Activated CD4-positive, alpha-beta T cell treated with anti-CD3 and anti-CD28 coated beads for 48 hours (primary cell): ENCODE results near the gene RGPD4.
"Not testable (repeated sequence)": the region's sequence is repeated elsewhere in the genome, so short reads cannot be mapped to it uniquely, and the experiment has no call there.

Source experiments
- DNase-seq: peaks from one replicate; pipeline ENCODE4 v3.0.0-alpha.2; 2020

RGPD4 gene

GRCh38 chr2:107826749-107827148 lies at the start of gene RGPD4:
TSS of gene RGPD4 (plus strand) at chr2:107826892. CDS start at chr2:107827014, 122 bp downstream.
- DNase-seq, result not testable (repeated sequence)

DNA sequence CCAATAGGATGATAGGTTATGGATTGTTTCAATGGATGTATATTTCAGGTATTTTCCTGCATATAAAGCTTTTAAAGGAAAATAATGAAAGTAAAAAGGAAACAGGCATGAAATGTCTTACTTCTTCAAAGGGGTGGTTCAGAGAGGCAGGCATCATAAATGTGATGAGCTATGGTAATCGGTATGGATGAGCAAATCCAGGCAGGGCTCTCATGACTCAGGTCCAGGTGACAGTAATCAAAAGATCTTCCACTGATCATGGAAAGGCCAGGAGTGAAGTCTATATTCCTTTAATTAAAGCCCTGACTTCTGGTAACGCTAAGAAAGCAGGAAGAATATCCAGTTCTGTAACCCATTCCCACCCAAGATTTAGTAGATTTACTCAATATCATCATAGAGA lies 48.7 kb upstream of the RGPD4 start:
- no peak for DNase-seq

DNA sequence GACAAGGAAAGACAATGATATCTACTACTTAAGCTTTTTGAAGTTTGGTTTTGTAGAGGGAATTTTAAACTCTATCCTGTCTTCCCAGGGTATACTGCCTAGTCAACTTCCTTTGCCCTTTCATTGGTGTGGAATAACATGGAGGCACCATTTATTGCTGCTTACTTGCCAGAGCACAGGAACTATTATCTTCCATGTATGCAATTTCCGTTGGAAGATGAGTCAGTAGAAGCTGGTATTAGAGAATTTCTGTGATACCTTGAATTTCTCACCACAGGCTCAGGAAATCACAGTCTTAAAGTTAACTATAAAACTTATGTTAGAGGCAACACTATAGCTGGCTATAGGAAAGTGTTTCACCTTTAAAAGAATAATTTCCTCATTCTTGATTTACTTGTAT lies 40.9 kb upstream of the RGPD4 start:
- DNase-seq, result no peak

DNA sequence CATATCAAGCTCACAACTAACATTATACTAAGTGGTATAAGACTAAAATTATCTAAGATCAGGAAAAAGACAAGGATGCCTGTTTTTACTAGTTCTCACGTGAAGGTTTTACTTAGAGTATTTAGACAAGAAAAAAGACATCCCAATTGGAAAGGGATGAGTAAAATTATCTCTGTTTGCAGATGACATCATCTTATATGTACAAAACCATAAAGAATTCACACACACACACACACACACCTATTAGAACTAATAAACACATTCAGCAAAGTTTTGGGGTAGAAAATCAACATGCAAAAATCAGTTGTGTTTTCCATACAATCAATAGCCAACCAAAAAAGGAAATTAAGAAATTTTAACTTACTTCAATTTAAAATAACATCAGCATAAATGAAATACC lies 35.9 kb upstream of the RGPD4 start:
- DNase-seq, result no peak

DNA sequence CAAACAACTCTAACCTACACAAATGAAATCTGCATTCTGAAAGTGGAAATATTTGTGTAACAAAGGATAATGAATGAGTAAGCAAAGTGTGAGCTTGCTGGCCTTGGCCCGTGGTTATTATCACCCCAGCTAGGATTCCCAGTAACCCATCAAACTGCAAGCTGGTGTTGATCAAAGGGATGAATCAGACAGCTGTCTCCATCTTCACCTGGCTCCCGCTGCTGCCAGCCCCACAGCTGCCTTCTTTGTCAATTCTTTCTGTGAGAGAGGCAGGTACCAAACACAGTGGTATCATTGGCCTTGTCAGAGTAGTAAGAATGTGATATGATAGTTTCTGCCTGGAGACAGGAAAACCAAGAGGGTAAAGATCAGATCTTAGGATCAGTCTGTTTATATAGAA lies 25.2 kb upstream of the RGPD4 start:
- DNase-seq, result no peak

GRCh38 chr2:107804608-107805498 lies 21.8 kb upstream of the RGPD4 start:
- no peak for DNase-seq

- no peak for DNase-seq
Measured at GRCh38 chr2:107806901-107807300, 19.8 kb upstream of the RGPD4 start.

DNA sequence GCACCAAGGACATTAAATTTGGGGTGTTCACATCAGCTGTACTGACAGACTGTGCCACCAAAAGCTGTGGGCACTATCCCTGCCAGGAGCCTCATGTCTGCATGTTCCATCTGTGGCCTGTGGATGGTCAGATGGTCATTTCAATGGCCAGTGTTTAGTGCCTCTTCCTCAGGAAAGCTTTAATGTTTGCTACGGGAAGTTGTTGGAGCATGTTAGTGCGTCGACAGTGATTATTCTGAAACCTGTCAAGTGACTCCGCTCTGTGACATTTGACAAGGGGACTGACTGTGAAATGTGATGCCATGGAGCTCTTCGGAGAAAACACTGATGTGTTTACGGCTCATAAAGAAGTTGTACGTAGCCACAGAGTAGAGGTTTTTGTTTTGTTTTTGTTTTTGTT lies 18.7 kb upstream of the RGPD4 start:
- no peak for DNase-seq

DNA sequence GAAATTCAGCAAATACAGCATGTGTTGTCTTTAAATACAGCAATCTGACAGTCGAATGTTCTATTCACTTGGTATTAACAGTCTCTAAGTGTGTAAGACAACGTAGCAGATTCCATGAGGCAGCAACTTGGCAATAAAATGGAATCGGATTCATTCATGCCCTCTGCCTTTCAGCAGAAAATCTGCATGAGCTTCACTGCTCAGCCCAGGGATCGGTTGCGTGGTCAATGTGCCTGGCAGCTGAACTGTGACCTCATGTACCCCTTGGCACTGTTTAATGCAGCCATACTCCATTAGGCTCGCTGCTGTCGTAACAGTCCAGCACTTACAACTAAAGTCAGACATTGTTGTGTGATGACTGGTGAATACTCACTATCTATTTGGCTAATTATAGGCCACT lies 17.7 kb upstream of the RGPD4 start:
- DNase-seq, result no peak

DNA sequence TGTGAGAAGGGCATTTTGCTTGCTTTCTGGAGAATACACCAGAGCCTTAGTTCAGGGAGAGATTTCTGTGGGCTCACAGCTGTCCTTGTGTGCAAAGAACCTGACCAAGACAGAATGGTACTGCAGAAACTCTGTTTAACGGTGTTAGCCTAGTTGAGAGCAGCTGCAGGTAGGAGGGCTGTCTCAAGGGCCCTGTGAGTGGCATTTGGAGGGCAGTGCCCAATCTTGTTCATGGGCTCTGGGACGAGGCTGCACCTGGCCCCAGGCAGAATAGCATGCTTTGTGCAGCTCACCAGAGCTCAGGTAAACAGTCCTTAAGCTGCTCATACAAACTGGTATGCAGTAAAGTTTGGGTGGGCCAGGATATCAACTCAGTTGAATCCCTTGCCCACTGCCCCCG lies 16.9 kb upstream of the RGPD4 start:
- DNase-seq, result no peak

- no peak for DNase-seq
Measured at GRCh38 chr2:107810734-107811133, 16.0 kb upstream of the RGPD4 start.

DNA sequence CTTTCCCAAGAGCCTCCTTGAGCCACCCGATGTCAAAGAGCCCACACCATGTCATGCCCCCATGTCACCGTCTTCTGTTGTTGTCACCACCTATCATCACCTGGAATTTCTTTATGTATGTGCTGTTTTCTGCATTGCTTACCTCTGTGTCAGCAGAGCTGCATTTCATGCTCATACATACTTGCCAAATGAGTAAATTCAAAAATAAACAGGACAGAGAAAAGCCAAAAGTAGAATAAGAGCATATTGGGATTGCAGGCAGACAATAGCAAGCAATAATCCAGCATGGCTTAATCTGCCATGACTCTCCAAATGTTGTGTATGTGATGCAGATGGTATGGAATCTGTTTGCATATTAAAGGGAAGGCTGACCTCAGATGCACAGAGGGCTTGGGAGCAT lies 15.3 kb upstream of the RGPD4 start:
- no peak for DNase-seq

DNA sequence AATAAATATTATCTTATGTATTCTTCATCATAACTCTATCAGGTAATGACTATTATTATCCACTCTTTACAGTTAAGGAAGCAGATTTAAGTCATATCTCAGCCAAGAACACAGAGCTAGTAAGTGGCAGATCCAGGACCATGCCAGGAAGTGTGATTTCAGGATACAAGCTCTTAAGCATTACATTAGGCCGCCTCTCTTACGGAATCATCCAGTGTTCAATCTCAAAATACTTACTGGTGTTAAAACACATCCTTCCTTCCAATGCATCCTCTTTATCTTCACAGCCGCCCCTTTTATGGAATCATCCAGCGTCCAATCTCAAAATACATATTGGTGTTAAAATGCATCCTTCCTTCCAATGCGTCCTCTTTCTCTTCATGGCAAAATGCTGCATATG lies 14.7 kb upstream of the RGPD4 start:
- DNase-seq, result no peak

- DNase-seq, result no peak
Measured at GRCh38 chr2:107817378-107817777, 9.3 kb upstream of the RGPD4 start.

DNA sequence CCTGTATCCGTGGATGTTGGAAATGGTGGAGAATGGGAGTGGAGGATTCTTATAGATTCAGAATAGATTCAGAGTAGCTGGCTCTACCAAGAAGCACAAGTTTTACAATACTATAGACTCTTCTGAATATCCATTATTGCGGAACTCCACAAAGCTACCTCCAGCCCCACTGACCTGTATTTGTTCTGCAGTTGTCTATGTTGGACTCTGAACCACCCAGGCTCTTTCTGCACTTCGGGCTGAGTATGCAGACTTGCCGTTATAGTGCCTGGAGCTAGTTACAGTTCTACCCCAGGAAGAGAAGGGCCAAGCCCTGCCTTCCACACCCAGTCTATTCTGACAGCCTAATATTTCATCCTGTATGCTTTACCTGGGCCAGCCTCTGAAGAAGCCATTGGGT lies 4.4 kb upstream of the RGPD4 start:
- DNase-seq, result no peak

DNA sequence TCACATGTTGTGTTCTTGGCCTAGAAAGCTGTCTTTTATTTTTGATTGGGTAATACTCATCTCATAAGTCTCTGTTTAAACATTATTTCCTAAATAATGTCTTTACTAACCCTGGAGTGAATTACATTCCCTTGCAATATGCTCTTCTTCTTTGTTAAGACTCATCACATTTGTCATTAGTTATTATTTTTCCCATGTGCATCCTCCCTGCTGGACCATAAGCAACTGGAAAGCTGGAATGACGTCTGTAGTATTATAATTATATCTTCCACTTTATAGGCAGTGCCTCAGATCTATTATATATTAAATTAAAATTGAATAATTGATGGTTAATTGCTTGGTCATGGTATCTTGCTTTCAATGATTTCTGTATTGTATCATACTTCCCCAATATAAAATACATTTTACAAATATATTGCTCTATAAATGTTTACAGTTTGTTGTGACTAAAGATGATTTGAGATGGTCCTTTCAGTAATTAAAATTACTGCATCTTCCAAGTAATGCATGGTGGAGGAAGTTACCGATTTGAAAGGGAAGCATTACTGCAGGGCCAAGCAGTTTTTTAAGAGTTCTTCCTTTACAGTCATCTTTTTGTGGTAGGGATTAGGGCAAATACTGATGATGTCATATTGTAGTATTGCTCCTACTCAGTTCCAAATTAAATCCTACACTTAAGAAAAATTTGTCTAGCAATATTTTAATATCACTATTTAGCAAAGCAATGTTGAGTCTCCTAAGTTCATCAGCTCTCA lies 2.1 kb upstream of the RGPD4 start:
- no peak for DNase-seq

DNA sequence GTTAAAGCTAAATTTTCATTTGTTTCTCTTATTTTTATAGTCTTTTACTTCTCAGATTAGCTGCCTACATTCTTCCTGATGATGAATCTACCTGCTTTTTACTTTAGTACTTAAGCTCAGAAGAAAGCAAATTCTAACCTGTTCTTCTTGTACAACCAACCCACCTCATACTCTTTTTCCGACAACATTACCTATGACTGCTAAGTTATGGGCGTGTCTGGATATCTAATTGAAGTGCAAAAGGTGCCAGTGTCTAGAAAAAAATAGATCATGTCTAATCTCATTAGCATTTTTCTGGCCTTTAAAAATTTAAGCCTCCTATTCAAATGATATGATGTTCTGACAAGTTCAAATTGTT lies 1.5 kb upstream of the RGPD4 start:
- no peak for DNase-seq

DNA sequence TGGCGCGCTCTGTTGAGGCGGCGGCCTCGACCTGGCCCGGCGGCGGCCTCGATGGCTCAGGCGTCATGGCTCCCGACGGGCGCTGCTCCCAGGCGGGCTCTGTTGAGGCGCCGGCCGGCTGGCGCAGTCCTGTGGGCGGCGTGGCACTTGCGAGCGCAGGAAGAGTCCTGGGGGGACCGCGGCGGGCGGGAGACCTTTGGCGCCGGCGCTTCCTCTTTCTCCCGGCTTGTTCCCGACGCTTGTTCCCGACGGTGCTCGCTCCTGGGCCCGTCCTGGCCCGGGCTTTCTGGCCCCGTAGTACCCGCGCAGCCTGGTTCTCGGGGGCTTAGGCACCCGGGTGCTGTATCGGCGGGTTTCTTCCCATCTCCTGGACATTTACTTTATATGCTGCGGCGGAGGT lies 2.8 kb downstream of the RGPD4 start:
- not testable (repeated sequence) for DNase-seq

GRCh38 chr2:107833152-107833551 lies 6.5 kb downstream of the RGPD4 start:
- not testable (repeated sequence) for DNase-seq

GRCh38 chr2:107833618-107834017 lies 6.9 kb downstream of the RGPD4 start:
- not testable (repeated sequence) for DNase-seq

DNA sequence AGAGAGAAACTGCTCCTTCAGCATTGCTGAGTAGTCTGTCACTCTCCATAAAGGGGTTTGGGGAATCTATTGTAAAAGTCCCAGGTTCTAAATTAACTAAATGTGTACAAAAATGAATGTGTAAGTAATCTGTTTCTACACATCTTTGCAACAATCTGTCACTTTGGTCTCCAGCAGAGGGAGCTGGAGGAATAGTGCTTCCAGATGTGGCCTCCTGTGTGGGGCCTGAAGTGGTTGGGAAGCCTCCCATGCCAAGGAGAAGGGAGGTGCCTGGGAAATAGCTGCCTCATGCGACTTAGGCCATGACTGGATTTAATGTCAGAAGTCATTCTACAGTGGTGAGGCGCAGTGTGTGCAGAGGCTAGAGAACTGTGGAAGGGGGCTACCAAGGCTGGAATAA lies 89.4 kb downstream of the RGPD4 start:
- not testable (repeated sequence) for DNase-seq

GRCh38 chr2:107916696-107917370 lies 90.1 kb downstream of the RGPD4 start:
- DNase-seq, result not testable (repeated sequence)

DNA sequence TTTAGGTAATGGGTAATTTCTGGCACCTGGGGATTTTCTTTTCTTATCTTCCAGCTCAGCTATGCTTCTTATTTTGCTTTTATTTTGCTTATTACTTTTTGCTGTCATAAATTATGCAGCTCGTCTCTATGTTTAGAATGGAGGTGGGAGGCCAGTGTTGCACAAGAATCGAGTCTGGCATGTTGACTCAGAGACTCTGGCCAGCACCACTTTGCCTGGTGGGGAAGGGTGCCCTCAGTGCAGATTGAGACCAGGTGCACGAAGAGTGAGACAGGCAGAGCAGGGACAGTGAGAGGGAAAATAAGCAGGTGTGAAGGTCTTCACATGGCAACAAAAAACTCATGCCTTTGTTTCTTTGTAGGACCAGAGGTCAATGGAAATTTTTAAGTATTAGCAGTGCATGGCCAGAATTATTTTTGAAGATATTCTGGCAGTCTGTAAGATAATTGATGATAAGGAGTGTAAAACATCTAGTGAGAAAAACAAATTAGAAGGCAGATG lies 100.4 kb downstream of the RGPD4 start:
- no peak for DNase-seq

GRCh38 chr2:107931412-107931811 lies 104.7 kb downstream of the RGPD4 start:
- DNase-seq, result no peak
